Measurements from ENCODE around the gene APC2.

GRCh38 chr19:1420590-1420989 is 29.3 kb upstream of the APC2 start:
- TF ChIP-seq CTCF (IDR thresholded peaks at IDR 0.05; ENCODE audit: poor library complexity, severe bottlenecking) (no peak), RAD21 (conservative IDR thresholded peaks at IDR 0.05) (no peak), POLR2AphosphoS5 (IDR thresholded peaks at IDR 0.05) (no peak), EZH2 (IDR thresholded peaks at IDR 0.05; ENCODE audit: borderline replicate concordance, insufficient read depth, low read length, poor library complexity, severe bottlenecking) (no peak), TAF1 (IDR thresholded peaks at IDR 0.05; ENCODE audit: low read depth) (no peak), EP300 (conservative IDR thresholded peaks at IDR 0.05; ENCODE audit: poor library complexity, severe bottlenecking) (no peak), MXI1 (conservative IDR thresholded peaks at IDR 0.05; ENCODE audit: poor library complexity, severe bottlenecking) (no peak), SMC3 (conservative IDR thresholded peaks at IDR 0.05; ENCODE audit: poor library complexity) (no peak)

Data from neural cell (in vitro differentiated cells).